ENCODE results near the gene RETREG1.

- TF ChIP-seq SMC3 (IDR thresholded peaks at IDR 0.05; ENCODE audit: low read depth, low read length) (no peak), POLR2AphosphoS5 (IDR thresholded peaks at IDR 0.05; ENCODE audit: low read depth, low read length) (no peak), CTCF (IDR thresholded peaks at IDR 0.05) (no peak), YY1 (IDR thresholded peaks at IDR 0.05; ENCODE audit: low read depth) (no peak), MAX (IDR thresholded peaks at IDR 0.05; ENCODE audit: low read depth) (no peak)
Observed at GRCh38 chr5:16628376-16628775, 11.6 kb upstream of the RETREG1 start.

All from SK-N-SH (cell line).